Measurements from ENCODE around the gene FADD.
"Not testable (repeated sequence)": the region's sequence is repeated elsewhere in the genome, so short reads cannot be mapped to it uniquely, and the experiment has no call there.

FADD gene

DNA sequence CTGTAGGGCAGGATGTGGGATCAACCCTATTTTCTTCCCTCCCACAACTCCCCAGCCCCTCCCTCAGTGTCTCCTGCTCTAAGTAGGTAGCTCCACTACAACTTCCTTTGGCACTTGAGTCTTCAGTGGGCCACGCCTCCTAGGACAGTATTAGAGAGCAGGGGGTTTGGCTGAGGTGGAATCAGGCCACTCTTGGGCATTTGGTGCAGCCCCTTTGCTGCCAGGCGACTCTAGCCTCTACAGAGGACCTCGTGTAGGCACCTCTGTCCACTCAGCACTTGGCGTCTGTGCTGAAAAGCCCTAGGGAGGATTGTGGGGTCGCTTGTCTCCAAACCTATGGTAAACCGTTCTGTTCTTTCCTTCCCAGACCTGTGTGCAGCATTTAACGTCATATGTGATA lies 2.7 kb downstream of the FADD start:
- DNase-seq, result no peak

DNA sequence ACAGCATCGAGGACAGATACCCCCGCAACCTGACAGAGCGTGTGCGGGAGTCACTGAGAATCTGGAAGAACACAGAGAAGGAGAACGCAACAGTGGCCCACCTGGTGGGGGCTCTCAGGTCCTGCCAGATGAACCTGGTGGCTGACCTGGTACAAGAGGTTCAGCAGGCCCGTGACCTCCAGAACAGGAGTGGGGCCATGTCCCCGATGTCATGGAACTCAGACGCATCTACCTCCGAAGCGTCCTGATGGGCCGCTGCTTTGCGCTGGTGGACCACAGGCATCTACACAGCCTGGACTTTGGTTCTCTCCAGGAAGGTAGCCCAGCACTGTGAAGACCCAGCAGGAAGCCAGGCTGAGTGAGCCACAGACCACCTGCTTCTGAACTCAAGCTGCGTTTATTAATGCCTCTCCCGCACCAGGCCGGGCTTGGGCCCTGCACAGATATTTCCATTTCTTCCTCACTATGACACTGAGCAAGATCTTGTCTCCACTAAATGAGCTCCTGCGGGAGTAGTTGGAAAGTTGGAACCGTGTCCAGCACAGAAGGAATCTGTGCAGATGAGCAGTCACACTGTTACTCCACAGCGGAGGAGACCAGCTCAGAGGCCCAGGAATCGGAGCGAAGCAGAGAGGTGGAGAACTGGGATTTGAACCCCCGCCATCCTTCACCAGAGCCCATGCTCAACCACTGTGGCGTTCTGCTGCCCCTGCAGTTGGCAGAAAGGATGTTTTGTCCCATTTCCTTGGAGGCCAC lies 3.3 kb downstream of the FADD start:
- no peak for DNase-seq

- DNase-seq, result no peak
Measured at GRCh38 chr11:70206982-70207376, 3.9 kb downstream of the FADD start.

DNA sequence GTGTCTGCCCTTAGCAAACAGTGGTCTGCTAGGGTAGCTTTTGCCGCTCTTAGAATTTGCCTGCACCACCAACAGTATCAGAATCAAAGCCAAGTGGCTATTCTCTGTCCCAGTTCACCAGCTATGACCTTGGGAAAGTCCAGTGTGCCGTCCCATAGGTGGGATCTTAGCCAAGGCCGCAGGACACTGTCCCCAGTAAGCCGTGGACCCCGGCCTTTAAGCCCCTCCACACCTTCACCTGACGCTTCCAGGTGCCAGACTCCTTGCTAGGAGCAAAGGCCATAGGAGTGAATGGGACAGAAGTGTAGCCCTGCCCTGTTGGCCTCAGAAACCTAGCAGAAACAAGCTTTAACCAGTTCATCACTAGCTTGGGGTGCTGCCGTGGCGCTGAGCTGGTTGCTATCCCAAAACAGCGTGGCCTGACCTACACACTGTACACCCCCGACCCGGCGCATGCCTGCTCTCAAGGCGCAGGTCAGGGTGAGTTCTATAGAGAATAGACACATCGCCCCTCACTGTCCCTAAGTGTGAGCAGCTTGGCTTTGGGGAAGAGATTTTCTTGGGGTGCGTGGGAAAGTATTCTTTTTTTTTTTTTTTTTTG lies 4.5 kb downstream of the FADD start:
- no peak for DNase-seq

- DNase-seq, result no peak
Measured at GRCh38 chr11:70209391-70209912, 6.4 kb downstream of the FADD start.

GRCh38 chr11:70210051-70210501 lies 7.0 kb downstream of the FADD start:
- DNase-seq, result no peak

GRCh38 chr11:70210530-70210929 lies 7.4 kb downstream of the FADD start:
- DNase-seq, result no peak

- DNase-seq, result no peak
Measured at GRCh38 chr11:70212227-70212811, 9.2 kb downstream of the FADD start.

DNA sequence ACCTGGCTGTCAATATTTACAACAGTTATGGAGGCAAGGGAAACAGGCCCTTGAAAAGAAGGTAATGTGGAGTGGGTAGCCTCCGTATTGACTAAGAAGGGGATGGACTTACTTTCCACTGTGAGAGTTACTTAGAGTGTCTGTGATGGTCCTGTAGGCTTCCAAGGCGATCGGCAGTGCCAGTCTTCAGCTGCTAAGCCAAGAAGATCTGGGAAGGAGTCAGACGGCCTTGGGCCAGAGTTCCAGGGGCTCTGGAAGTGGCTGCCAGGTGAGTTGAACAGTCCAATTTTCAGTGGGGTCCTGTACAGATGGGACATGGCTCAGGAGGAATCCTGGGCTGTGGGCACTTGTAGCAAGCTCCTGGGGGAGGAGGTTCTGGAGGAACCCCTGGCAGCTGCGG lies 14.3 kb downstream of the FADD start:
- not testable (repeated sequence) for DNase-seq

DNA sequence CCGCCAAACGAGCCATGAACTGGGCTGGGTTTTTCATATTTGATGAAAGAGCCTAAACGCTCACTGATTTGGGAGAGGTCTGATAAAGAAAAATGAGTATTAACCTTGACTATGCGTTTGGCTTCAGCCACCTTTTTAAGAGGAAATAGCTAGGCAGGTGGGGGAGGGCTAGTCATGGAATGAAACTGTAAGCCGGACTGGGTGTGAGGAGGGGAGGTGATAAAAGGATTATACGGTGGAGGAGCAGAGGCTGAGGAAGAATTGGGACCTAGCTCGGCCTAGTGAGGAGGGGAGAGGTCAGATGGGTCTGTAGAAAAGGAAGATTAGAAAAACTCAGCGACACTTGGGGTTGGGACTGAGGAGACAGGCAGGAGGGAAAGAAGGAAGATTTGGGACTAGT lies 15.0 kb downstream of the FADD start:
- DNase-seq, result not testable (repeated sequence)

DNA sequence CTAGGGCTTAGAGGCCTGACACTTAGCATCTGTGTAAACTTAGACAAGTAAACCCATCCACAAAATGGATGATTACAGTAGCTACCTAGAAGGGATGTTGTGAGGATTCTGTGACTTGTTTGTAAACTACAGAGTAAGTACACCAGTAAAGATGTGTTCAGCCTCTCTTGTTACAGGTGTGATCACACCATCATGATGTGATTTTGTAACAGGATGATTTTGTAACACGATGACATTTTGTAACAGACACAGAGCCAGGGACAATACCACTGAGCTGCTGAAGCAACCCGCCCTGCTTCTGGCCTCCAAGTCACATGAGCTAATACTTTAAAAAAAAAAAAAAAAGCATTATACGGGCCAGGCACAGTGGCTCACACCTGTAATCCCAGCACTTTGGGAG lies 17.0 kb downstream of the FADD start:
- DNase-seq, result no peak

- no peak for DNase-seq
Measured at GRCh38 chr11:70220920-70221319, 17.8 kb downstream of the FADD start.

- no peak for DNase-seq
Measured at GRCh38 chr11:70225681-70226177, 22.6 kb downstream of the FADD start.

- no peak for DNase-seq
Measured at GRCh38 chr11:70226183-70226582, 23.1 kb downstream of the FADD start.

DNA sequence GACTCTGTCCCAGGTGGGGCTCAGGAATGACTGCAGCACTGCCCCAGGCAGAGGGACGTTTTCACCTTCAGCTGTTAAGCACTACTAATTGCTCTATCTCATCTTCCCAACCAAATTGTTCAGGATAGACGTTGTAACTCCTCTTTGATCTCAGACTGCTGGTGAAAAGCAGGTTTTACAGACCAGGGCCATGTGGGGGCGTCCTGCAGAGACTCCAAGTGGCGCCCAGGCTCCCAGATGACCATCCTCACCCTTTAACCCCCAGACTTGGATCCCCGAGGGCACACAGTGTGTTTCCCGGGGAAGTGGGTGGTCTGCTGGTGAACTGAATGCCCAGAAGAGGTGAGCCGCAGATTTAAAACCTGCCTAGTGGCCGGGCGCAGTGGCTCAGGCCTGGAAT lies 23.9 kb downstream of the FADD start:
- DNase-seq, result no peak

DNA sequence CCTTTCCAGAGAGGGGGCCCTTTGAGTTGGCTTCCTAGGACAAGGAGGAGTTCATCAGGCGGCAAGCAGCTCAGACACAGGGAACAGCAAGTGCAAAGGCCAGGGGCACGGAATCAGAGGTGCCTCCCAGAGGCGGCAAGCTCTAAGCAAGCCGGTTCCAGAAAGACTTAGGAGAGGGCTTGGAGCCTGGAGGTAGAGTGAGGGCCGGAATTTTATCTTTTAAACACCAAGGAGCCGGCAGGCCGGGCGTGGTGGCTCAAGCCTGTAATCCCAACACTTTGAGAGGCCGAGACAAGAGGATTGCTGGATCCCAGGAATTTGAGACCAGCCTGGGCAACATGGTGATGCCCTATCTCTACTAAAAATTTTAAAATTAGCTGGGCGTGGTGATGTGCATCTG lies 26.6 kb downstream of the FADD start:
- DNase-seq, result no peak

GRCh38 chr11:70230151-70230839 lies 27.2 kb downstream of the FADD start:
- DNase-seq, result no peak

DNA sequence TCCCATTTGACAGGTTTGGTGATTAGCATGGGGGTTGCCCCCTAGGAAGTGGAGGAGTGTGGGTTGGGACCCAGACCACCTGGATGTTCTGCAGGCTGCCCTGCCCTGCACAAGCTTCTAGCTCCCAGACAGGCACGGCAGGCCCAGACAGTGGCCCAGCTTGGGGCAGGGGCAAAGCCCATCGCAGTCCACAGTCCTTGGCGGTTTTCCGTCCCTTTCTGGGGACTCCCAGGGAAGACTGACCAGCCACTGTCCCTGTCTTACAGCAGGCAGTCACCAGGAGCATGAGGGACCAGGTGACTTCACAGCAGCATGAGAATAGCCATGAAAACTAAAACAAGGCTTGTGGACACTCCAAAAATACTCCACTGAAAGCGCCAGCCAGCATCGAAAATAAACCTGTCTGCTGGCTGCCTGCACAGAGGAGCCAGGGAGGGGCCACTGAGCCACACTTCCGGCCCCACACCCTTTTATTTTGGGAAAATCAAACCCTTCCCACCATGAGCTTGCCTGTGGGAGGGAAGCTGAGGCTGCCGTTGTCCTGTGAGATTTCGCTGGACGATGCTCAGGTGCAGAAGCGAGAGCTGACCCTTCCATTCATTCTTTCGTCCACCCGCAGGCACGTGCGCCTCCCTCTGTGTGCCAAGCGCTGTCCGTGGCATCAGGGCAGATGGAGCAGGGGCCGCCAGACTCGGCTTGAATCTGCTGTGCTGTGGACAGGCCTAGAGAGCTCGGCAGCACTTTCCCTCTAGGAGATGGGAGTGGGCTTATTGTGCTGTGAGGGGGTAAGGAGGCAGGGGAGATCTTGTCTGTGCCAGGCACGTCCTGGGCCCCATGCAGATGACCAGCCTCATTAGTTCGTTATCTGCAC lies 28.0 kb downstream of the FADD start:
- no peak for DNase-seq

- no peak for DNase-seq
Measured at GRCh38 chr11:70233034-70233433, 29.9 kb downstream of the FADD start.

DNA sequence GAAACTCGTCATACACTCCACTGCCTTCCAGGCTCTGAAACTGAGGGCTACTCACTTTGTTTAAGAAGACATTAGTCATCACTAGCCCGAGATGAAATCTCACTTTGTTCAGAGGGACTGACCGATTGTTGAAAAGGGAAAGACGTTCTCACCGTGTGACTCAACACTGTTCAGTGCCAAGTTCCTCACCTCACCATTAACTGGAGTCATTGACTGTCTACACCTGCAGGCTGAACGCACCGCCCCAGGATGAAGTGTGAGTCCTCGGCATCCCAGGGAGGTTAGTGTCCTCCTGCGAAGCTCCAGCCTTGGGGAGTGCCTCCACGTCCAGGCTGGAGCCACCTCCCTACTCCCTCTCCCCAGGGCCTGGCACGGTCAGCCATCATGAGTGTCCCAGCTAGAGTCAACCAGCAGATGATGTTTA lies 30.4 kb downstream of the FADD start:
- no peak for DNase-seq

DNA sequence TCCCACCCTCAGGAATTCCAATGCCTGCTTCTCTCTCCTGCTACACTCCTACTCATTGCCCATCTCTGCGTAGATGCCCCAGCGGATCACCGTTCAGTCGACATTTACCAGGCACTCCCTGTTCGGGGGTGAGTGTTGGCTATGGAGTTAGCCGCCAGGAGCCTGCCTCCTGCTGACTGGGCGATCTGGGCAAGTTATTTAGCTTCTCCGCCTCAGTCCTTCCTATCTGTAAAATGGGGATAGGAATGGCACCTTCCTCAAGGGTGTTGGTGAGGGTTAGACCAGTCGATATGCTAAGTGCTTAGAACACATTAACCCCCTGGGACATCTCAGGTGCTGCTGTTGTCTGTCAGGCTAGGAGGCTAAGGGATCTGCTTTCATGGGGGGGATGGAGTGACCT lies 30.9 kb downstream of the FADD start:
- DNase-seq, result no peak

- DNase-seq, result no peak
Measured at GRCh38 chr11:70240337-70240736, 37.2 kb downstream of the FADD start.
